GM12872 (cell line): ENCODE data around the gene MRAS.

Source experiments
- TF ChIP-seq, protein P1 (sequence below): IDR thresholded peaks from 3 replicates; pipeline ENCODE4 v1.5.1; 2011; ENCODE audit warnings: low read depth, mild to moderate bottlenecking, low read length, moderate library complexity; ENCODE audit not compliant: insufficient read depth

MRAS gene

DNA sequence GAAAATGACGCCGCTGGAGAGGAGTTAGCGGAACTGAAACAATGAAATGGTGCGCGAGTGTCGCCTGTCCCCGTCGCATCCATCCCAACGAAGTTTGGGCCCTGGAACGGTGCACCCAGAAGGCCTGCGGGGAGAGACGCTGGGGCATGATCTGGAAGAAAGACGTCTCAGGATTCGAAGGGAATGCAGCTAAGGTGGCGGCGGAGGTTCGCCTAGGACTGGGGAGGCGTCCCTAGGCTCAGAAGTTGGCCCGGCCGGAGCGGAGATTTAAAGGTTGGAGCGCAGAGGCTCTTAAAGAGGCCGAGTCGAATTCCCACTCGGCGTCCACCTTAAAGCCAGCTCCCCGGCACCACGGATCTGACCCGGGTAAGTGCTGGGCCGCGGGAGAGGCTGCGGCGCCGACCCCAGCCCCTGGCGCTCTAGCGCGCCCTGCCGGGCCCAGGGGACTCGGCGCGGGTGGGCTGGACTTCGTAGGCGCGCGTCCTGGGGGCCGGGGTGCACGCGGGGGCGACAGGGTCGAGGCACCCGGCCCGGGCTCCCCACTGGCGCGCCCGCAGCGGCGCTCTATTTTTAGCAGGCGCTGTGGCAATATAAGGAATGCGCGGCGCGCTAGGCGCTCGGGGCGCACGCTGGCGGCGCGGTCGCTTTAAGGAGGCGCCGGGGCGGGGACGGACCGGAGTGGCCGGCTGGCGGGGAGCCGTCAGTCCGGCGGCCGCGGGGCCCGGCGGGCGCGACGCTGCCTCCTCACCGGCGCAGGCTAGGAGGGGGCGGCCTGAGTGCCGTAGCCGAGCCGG lies at the start of gene MRAS:
Gene MRAS, plus strand, starts transcription at position 620 of the 794 bp plus-strand sequence. CDS start 24,305 bp downstream, outside the sequence.
- TF ChIP-seq, protein P1, sequence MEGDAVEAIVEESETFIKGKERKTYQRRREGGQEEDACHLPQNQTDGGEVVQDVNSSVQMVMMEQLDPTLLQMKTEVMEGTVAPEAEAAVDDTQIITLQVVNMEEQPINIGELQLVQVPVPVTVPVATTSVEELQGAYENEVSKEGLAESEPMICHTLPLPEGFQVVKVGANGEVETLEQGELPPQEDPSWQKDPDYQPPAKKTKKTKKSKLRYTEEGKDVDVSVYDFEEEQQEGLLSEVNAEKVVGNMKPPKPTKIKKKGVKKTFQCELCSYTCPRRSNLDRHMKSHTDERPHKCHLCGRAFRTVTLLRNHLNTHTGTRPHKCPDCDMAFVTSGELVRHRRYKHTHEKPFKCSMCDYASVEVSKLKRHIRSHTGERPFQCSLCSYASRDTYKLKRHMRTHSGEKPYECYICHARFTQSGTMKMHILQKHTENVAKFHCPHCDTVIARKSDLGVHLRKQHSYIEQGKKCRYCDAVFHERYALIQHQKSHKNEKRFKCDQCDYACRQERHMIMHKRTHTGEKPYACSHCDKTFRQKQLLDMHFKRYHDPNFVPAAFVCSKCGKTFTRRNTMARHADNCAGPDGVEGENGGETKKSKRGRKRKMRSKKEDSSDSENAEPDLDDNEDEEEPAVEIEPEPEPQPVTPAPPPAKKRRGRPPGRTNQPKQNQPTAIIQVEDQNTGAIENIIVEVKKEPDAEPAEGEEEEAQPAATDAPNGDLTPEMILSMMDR = no peak

DNA sequence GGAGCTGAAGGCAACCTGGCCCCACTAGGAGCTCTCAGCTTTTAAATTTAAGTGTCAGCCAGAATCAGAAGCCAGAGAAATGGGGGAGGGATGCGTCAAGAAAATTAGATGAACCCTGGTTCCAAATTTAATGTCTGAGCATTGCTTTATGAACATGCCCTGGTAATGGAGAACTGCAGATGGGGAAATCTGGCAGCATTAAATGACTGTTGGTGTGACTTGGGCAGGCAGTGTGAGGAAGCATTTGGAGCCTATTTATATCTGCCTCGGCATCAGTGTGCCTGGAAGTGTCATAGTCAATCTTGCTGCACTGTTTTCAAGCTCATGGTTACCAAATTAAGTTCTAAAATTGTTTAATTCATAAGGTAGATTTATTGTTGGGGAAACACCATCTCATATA lies 47.7 kb upstream of the MRAS start:
- TF ChIP-seq, protein P1 = no peak

DNA sequence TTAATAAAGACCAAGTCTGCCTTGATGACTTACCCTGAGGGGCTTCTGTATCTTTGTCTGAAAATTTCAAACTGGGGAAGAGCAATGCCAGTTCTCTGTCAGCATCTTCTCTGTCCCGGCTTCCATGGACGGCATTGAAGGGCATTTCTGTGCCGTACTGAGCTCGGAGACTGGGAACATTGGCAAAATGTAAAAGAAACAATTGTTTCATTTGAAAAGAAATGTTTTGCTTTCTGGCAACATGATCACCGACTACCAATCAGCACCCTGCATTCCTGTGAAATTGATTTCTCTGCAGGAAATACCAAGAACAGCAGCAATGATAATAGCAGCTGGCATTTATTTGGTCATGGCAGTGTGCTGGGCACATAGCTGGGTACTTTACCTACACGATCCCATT lies 44.9 kb upstream of the MRAS start:
- TF ChIP-seq, protein P1 = no peak

DNA sequence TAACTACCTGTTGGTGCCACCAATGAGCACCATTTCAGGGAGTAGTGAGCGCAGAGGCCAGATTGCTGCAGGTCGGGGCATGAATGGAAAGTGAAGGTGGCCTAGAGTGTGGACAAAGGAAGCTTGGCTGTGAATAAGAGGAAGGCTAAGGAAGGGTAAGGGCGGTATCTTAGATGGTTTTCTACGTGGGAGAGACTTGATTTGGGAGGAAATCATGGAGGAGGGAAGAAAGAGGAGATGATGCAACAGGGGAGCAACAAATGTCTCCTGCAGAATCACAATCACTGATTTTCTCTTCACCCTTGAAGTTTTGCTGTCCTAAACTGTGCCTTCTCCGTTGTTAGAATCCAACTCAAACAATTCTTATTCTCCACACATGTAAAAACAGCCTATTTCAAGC lies 40.5 kb upstream of the MRAS start:
- TF ChIP-seq, protein P1 = no peak

DNA sequence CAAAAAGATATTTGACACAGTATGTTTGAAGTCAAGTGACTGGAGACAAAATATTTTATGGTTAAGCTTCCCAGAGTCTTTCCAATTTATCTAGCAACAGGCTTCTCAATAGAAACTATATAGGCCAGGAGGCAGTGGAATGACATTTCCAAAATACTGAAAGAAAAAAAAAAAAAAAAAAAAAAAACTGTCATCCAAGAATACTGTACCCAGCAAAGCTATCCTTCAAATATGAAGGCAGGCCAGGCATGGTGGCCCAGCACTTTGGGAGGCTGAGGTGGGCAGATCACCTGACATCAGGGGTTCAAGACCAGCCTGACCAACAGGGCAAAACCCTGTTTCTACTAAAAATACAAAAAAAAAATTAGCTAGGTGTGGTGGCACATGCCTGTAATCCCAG lies 39.6 kb upstream of the MRAS start:
- TF ChIP-seq, protein P1 = no peak

DNA sequence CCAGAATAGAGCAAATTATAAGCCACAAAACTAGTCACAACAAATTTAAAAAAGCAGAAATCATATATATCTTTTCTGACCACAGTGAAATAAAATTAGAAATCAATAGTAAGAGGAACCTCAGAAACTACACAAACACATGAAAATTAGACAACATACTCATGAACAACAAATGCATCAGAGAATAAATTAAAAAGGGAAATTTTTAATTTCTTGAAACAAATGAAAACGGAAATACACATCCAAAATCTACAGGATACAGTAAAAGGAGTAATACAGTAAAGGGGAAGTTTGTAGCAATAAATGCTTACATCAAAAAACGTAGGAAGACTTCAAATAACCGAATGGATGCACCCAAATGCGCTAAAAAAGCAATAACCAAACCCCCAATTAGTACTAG lies 37.9 kb upstream of the MRAS start:
- TF ChIP-seq, protein P1 = no peak

DNA sequence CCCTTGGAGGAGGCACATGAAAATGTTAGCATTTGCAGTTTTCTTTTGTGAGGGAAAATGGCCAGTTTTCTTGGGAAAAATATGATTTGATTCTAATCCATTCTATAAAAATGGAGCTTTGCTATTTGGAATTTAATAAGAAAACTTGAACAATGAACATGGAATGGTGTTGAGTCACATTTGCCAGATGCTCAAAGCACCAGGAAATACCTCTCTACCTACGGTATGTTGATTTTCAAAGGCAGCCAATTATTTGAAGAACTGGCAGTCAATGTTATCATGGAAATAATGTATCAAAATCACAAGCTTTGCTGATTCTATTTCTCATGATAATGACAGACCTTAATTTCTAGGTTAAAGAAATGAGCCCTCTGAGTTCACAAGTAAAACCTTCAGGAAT lies 33.6 kb upstream of the MRAS start:
- TF ChIP-seq, protein P1 = no peak
